Activated CD4-positive, alpha-beta T cell treated with anti-CD3 and anti-CD28 coated beads, Interleukin-2, amount 50 U/mL, for 48 hours (primary cell): ENCODE measurements around the gene RBM24.
"Not testable (repeated sequence)": the region's sequence is repeated elsewhere in the genome, so short reads cannot be mapped to it uniquely, and the experiment has no call there.

Experiments used
- DNase-seq, 2 experiments: peaks; one replicate each; pipeline ENCODE4 v3.0.0-alpha.2; 2020

RBM24 gene

GRCh38 chr6:17292600-17293133 is 11.5 kb downstream of the RBM24 start:
- no peak for DNase-seq

GRCh38 chr6:17293395-17293794 is 12.2 kb downstream of the RBM24 start:
- DNase-seq: no peak

GRCh38 chr6:17297271-17298080 is 16.3 kb downstream of the RBM24 start:
- DNase-seq: no peak

DNA sequence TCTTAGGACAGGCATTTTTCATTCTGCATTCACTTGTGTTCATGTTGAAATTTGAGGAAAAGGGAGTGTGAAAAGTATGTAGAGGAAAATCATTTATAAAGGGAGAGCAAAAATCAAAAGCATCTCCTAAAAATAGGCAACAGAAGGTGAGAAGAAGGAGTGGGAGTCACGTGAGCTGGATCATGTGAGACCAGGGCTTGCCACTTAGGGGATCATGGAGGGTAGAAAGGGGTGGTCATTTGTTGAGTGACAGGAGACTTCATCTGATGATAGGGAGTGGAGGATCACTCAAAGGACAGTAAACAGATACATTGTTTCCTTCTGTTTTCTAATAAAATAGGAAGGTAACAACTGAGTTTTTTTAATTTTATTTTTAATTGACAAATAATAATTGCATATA is 17.1 kb downstream of the RBM24 start:
- DNase-seq: no peak

GRCh38 chr6:17299222-17299621 is 18.1 kb downstream of the RBM24 start:
- no peak for DNase-seq

GRCh38 chr6:17299750-17300149 is 18.6 kb downstream of the RBM24 start:
- no peak for DNase-seq

GRCh38 chr6:17300637-17301036 is 19.5 kb downstream of the RBM24 start:
- no peak for DNase-seq

GRCh38 chr6:17303444-17303843 is 22.3 kb downstream of the RBM24 start:
- DNase-seq: no peak

DNA sequence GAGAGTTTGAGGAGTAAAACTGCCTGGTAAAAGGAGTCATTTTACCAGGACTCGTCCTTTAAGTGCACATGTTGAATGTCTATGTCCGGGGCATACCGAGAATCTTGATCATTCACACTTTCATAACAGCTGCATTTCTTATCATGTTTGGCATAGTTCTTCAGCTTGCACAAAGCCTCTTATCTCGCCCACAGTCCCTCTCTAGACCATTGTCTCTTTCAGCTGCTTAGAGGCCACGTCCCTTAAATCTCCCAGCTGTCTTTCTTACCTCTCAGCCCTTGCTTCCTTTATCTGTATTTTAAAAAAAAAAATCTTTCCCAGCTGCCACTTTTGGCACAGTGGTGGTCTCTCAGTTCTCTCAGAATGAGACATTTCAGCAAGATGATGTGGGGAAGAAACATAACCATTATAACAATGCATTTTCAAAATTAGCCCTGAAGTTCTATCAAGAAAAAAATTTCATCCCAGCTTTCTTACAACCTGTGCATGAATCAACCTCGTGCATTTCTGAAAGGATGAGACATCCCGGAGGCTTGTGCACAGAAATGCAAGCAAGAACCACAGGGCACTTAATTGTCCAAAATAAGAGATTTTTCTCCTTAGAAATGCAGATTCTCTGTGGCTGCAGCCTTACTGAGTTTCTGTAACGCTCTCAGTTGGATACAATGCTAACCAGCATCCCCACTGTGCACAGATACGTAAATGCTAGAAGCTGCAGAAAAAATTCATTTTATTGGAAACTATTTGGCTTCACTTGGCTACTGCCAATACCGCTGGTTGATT is 24.2 kb downstream of the RBM24 start:
- no peak for DNase-seq

DNA sequence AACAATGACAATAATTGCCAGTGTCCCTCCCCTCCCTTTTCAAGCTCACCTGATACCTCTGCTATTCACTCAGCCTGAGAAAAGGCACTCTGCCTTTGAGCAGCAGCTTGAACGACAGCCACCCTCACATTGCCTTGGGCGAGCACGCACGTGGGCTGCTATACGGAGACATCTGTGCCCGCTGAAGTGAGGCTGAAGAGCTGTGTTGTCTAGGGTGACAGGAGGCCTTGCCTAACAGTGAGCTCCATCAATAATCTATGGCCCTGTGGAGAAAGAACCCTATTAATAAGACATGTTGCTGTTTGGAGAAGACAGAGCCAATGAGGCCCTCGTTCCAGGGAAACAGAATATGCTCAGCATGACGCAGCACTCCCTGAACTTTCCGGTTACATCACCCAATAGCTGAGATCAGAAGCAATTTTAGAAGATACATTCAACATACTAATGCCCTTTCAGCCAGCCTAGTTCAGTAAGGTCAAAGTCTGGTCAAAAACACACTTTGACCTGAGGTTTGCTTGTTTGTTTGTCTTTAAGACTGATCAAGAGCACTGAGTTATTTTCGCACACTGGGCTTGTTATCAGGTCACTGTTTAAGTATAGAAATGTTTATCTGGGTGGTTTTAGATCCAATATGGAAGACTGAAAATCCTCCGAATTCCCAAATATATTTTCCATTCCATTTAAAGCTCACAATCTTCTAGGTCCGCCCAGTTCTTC is 30.6 kb downstream of the RBM24 start:
- DNase-seq: no peak

- DNase-seq: not testable (repeated sequence)
Measured at GRCh38 chr6:17313238-17313637, 32.1 kb downstream of the RBM24 start.

DNA sequence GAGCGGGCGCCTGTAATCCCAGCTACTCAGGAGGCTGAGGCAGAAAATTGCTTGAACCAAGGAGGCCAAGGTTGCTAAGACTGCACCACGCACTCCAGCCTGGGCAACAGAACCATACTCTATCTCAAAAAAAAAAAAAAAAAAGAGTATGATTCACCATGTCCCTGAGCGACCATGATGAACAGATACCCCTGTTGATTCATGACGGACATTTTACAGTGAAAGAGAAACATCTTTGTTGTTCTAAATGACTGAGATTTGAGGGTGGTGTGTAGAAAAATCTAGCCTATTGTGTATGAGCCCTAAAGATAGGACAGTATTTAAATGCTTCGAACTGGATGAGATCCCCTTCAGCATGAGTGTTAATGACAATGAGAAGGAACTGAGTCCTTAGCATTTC is 32.8 kb downstream of the RBM24 start:
- DNase-seq: no peak

DNA sequence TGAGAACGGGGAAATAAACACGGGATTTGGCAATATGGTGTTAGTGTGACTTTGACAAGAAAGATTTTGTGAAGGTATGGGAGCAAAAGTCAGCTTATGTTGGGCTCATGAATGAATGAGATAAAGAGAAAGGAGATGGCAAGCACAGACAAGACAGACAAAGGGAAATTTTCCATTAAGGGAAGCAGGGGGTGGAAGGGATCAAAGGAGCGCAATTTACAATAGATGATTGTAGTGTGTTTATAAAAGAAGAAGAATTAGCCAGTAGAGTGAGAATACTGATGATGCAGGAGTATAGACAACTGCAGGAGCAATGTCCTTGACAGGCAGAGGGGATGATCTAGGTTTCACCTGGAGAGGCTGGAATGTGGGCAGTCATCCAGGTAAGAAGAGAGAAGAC is 34.1 kb downstream of the RBM24 start:
- DNase-seq: no peak

GRCh38 chr6:17318435-17319165 is 37.4 kb downstream of the RBM24 start:
- DNase-seq: no peak

DNA sequence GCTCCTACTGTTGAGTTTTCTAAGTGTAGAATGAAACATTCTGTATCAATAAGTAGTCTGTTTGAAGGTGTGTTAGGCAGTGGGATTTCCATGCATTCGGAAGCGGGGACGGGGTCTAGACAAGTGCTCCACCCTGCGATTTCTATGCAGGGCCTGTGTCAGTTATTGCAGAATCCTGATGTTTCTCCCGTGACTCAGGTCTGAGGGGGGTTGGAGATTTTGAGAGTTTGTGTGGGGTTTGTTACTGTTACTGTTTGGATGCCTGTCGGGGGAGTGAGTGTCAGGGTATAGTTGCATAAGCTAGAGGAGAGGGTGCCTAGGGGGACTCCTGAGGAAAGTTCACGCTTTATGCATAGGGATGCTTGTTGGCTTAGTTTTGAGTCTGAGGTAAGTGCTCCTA is 39.1 kb downstream of the RBM24 start:
- DNase-seq: not testable (repeated sequence)

- no peak for DNase-seq
Measured at GRCh38 chr6:17331238-17331637, 50.1 kb downstream of the RBM24 start.

- no peak for DNase-seq
Measured at GRCh38 chr6:17334265-17334664, 53.1 kb downstream of the RBM24 start.

GRCh38 chr6:17336425-17336824 is 55.3 kb downstream of the RBM24 start:
- no peak for DNase-seq

GRCh38 chr6:17339308-17339670 is 58.1 kb downstream of the RBM24 start:
- DNase-seq: no peak

DNA sequence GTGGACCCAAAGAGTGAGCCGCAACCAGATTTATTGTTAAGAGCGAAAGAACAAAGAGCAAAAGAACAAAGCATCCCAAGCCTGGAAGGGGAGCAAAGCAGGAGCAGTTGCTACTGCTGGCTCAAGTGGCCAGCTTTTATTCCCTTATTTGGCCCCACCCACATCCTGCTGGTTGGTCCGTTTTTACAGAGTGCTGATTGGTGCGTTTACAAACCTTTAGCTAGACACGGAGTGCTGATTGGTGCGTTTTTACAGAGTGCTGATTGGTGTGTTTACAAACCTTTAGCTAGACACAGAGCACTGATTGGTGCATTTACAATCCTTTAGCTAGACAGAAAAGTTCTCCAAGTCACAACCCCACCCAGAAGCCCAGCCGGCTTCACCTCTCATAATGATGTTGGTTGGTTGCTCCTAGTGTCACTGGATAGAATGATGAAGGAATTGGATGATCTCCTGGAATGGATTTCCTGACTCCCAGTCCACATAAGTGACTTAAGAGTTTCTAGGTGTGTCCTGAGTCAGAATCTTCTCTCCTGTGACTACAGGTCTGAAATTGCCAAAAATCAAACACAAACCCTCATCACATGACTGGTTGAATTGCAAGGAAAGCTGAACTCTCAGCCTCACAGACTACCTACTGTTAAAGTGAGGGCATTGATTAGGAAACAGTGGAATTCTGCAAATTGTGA is 60.1 kb downstream of the RBM24 start:
- DNase-seq: no peak

DNA sequence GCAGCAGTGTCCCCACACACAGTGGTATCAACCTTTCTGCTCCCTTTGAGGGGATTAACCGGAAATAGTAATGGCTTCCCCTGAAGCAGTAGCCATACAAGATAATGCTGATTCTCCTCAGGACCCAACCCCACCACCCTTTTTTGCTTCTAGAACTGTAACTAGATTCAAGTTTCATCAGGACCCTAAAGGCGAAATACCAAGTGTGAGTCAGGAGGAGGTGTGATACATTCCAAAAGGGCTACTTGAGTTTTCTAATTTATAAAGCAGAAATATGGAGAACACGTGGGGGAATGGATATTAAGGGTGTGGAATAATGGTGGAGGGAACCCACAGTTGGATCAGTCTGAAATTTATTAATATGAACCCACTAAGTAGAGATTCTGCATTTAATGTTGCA is 60.7 kb downstream of the RBM24 start:
- no peak for DNase-seq

DNA sequence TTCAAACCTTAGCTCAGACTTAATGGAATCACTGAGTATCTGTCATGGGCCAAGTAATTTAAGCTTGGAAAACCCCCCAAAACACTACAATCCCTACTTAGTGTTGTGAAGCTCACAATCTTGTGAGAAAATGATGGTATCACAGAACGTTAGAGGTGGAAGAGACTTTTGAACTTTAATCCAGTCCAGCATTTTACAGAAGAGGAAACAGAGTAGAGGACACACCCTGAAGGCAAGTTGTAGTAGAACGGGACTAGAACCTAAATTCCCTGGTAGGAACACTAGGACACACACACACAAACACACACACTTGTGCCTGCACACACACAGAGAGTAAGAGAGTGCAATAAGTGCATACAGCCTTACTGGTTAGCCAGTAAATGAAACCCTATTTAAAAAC is 62.1 kb downstream of the RBM24 start:
- DNase-seq: no peak
